ENCODE measurements around the gene CAV2. TPM values are rescaled to one million over a fixed set of nuclear protein-coding genes. Genes with fewer than 3 reads are reported as not detected.

CAV2 gene
- total and polyA plus RNA-seq, 9 of the 15 experiments (the other 6 are each of a cell fraction or from before 2014, with no cell fraction given): 16.1 to 137 (median 38.3) TPM

GRCh38 chr7:116505823-116506222, 6.3 kb downstream of the CAV2 start:
- 73% methylated on average over 3 of the region's 3 CpGs for WGBS (ENCODE audit: insufficient coverage, low coverage, missing lambda C conversion rate)
- DNase-seq (ENCODE audit: extremely low read depth in 1 of 4, low spot score in 3 of 4): no peak
- no TSS peak for BruUV-seq (replicated peaks)
- ChIA-PET POLR2A (no interaction called here), CTCF (ENCODE audit: low intra/inter-chr PET ratio) (no interaction called here)
- intact Hi-C loops (cut with micrococcal nuclease): loop anchor here (10.0 kb wide), 1 partner anchor 449 kb away; the partner anchor contains the start of gene ST7
- H3K4me2 ChIP-seq (ENCODE audit: insufficient read depth, low read length): no peak overlapping the region
- no peaks in the 10 kb centered on the region for H4K20me1 ChIP-seq (replicated peaks; ENCODE audit: control insufficient read depth, insufficient read depth, low read length)
- in situ Hi-C loops (cut with MboI): loop anchor here (10.0 kb wide), 1 partner anchor 1879 kb away; no protein-coding TSS in a partner anchor
- peaks cover 23% of the 10 kb centered on the region for H3K79me2 ChIP-seq (ENCODE audit: control insufficient read depth, insufficient read depth, low read length)
- H3K4me3 ChIP-seq: no peak overlapping the region
- H3K4me1 ChIP-seq (replicated peaks in 1 of 2; ENCODE audit: control insufficient read depth in 2 of 2, insufficient read depth in 2 of 2, low read length in 2 of 2): peaks cover 1 to 27% of the 10 kb centered on the region in 2 experiments; a peak in 4 of 5 replicates
- H3K9ac ChIP-seq (ENCODE audit: insufficient read depth in 1 of 2, low read depth in 2 of 2, low read length in 2 of 2): no peak overlapping the region
- ATAC-seq: no peak
- no peaks in the 10 kb centered on the region for H3K27me3 ChIP-seq (ENCODE audit: control insufficient read depth in 2 of 2, insufficient read depth in 2 of 2, low read length in 2 of 2)
- H3K9me3 ChIP-seq (replicated peaks; ENCODE audit: control insufficient read depth, insufficient read depth, low read depth, low read length): no peaks in the 10 kb centered on the region
- TF ChIP-seq ILK (tag; IDR thresholded peaks at IDR 0.05; ENCODE audit: borderline replicate concordance, low read depth): no peak
- TF ChIP-seq CUX1 (CRISPR knock-in tag; IDR thresholded peaks at IDR 0.05): no peak
- TF ChIP-seq E2F6 (IDR thresholded peaks at IDR 0.05; ENCODE audit: borderline replicate concordance in 1 of 2, extremely low read depth in 1 of 2, insufficient read depth in 1 of 2, insufficient read length in 1 of 2, low read depth in 1 of 2, low read length in 1 of 2, poor library complexity in 1 of 2, severe bottlenecking in 1 of 2): no peak
- no peak for TF ChIP-seq NEUROD1 (IDR thresholded peaks at IDR 0.05; ENCODE audit: borderline replicate concordance, low read depth, low read length, partially characterized antibody)
- TF ChIP-seq MTA2 (IDR thresholded peaks at IDR 0.05; ENCODE audit: low read depth): no peak
- TF ChIP-seq NFYB (IDR thresholded peaks at IDR 0.05; ENCODE audit: extremely low read depth, insufficient read length): no peak
- no peak for FAIRE-seq
- no peaks in the 10 kb centered on the region for H3K9me1 ChIP-seq (ENCODE audit: control insufficient read depth, insufficient read depth, low read length)
- H3K36me3 ChIP-seq (ENCODE audit: control insufficient read depth, insufficient read depth, low read length): peaks cover 28% of the 10 kb centered on the region
- H3K27ac ChIP-seq (ENCODE audit: extremely low read depth, low read depth, low read length): no peak overlapping the region
- no peak overlapping the region for H2AFZ ChIP-seq (ENCODE audit: low read depth, low read length)

All from K562 (cell line).